ENCODE data around the gene MLXIP.
A peak's percentile ranks its signal among the peaks of the same experiment; 100 is the strongest.

The MLXIP gene

GRCh38 chr12:122123051-122123760, 44.6 kb downstream of the MLXIP start:
- DNase-seq (ENCODE audit: low read depth) = no peak
- TF ChIP-seq CTCF (IDR thresholded peaks at IDR 0.05; ENCODE audit: control insufficient read depth, extremely low read depth, insufficient read depth) = peak; percentile 69
- no peak overlapping the region for H3K4me3 ChIP-seq (ENCODE audit: low read depth, low read length)

- no peak for TF ChIP-seq CTCF (IDR thresholded peaks at IDR 0.05; ENCODE audit: control insufficient read depth, extremely low read depth, insufficient read depth)
- DNase-seq (ENCODE audit: low read depth) = no peak
- no peak overlapping the region for H3K4me3 ChIP-seq (ENCODE audit: low read depth, low read length)
Measured at GRCh38 chr12:122123761-122124145, 45.2 kb downstream of the MLXIP start.

GRCh38 chr12:122124370-122124769, 45.8 kb downstream of the MLXIP start:
- no peak for TF ChIP-seq CTCF (IDR thresholded peaks at IDR 0.05; ENCODE audit: control insufficient read depth, extremely low read depth, insufficient read depth)
- no peak overlapping the region for H3K4me3 ChIP-seq (ENCODE audit: low read depth, low read length)
- DNase-seq (ENCODE audit: low read depth) = no peak

- no peak for DNase-seq (ENCODE audit: low read depth)
- no peak for TF ChIP-seq CTCF (IDR thresholded peaks at IDR 0.05; ENCODE audit: control insufficient read depth, extremely low read depth, insufficient read depth)
- H3K4me3 ChIP-seq (ENCODE audit: low read depth, low read length) = no peak overlapping the region
Measured at GRCh38 chr12:122125452-122126341, 47.1 kb downstream of the MLXIP start.

- no peak for DNase-seq (ENCODE audit: low read depth)
- no peak overlapping the region for H3K4me3 ChIP-seq (ENCODE audit: low read depth, low read length)
- TF ChIP-seq CTCF (IDR thresholded peaks at IDR 0.05; ENCODE audit: control insufficient read depth, extremely low read depth, insufficient read depth) = no peak
Measured at GRCh38 chr12:122126342-122126635, 47.7 kb downstream of the MLXIP start.

- TF ChIP-seq CTCF (IDR thresholded peaks at IDR 0.05; ENCODE audit: control insufficient read depth, extremely low read depth, insufficient read depth) = peak; percentile 73
- no peak for DNase-seq (ENCODE audit: low read depth)
- H3K4me3 ChIP-seq (ENCODE audit: low read depth, low read length) = no peak overlapping the region
Measured at GRCh38 chr12:122126713-122127597, 48.4 kb downstream of the MLXIP start.

Measured in LNCaP clone FGC (cell line).